DOHH2 (cell line): ENCODE measurements around the gene SUMO4.

Experiments
- CTCF ChIP-seq: fragments of 200-600 bp; sonication (generic); IDR thresholded peaks from one replicate; pipeline ENCODE4 v1.5.1; 2014; ENCODE audit warnings: antibody characterized with exemption, mild to moderate bottlenecking, low read depth, low read length; ENCODE audit not compliant: poor library complexity, severe bottlenecking
- EZH2phosphoT487 ChIP-seq: fragments of 200-600 bp; sonication (generic); IDR thresholded peaks from 2 replicates; pipeline ENCODE4 v1.6.1; 2017; ENCODE audit warnings: borderline replicate concordance, mild to moderate bottlenecking, antibody characterized with exemption, low read length, moderate library complexity, mixed read lengths

GRCh38 chr6:149438855-149439254, 38.8 kb downstream of the SUMO4 start:
- TF ChIP-seq EZH2phosphoT487 (no peak), CTCF (no peak)
